Measurements from ENCODE around the gene PCNX3.

PCNX3 gene

GRCh38 chr11:65640483-65641296, 25.1 kb downstream of the PCNX3 start:
- DNase-seq: peak; percentile 91

GRCh38 chr11:65641297-65642013, 25.9 kb downstream of the PCNX3 start:
- DNase-seq: no peak

GRCh38 chr11:65642014-65642671, 26.6 kb downstream of the PCNX3 start:
- DNase-seq: peak; percentile 57

DNA sequence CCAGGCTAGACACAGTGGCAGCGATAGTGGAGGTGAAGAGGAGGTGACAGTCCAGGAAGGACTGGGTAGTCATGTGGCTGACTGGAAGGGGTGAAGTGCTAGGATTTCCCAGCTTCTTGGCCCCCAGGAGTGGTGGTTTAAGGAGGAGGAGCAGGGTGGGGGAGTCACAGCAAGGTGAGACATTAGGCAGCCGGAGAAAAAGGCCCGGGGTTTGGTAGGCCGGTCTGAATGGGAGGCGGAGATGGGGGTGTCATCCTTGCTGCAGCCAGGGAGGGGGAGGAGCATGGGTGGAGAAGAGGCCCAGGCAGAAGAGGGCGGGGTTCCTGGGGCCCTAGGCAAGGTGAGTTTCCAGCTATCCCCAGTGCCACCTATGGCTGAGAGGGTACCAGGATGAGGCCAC, 28.4 kb downstream of the PCNX3 start:
- no peak for DNase-seq

DNA sequence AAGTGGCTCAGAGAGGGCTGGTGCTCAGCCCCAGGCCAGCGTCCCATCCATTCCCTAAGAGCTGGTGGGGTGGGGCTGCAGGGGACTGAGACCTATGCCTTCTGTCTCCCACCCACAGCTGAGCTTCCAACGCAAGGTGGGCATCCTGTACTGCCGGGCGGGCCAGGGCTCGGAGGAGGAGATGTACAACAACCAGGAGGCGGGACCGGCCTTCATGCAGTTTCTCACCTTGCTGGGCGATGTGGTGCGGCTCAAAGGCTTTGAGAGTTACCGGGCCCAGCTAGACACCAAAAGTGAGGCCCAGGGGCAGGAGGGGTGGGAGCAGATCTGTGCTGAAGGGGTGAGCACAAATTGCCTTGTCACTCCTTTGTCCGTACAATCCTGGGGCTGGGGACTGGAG, 29.3 kb downstream of the PCNX3 start:
- DNase-seq: no peak

DNA sequence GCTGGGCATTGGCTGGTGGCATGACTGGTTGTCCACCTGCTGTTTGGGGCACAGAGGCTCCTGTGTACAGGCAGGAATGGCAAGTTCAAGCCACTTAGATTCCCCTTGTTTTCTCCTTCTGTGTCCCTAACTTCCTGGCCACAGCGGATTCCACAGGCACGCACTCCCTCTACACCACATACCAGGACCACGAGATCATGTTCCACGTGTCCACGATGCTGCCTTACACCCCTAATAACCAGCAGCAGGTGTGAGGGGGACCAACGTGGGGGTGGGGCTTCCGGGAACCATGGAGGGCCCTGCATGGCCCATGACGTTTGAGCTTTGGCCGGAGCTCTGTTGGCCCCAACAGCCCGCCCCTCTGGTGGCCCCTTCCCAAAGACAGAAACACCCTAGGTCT, 30.1 kb downstream of the PCNX3 start:
- DNase-seq: no peak

DNA sequence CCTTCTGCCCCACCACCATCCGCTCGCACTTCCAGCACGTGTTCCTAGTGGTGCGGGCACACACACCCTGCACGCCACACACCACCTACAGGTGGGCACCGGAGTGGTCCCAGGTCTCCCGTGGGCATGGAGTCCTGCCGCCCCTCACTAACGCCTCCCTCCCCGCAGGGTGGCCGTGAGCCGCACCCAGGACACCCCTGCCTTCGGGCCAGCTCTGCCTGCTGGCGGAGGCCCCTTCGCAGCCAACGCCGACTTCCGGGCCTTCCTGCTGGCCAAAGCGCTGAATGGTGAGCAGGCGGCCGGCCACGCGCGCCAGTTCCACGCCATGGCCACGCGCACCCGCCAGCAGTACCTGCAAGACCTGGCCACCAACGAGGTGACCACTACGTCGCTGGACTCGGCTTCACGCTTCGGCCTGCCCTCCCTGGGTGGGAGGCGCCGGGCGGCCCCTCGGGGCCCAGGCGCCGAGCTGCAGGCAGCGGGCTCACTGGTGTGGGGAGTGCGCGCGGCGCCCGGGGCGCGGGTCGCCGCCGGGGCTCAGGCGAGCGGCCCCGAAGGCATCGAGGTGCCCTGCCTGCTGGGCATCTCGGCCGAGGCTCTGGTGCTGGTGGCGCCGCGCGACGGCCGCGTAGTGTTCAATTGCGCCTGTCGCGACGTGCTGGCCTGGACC, 30.8 kb downstream of the PCNX3 start:
- DNase-seq: no peak

- DNase-seq: no peak
These were observed 31.6 kb downstream of the PCNX3 start for GRCh38 chr11:65646958-65647701.

DNA sequence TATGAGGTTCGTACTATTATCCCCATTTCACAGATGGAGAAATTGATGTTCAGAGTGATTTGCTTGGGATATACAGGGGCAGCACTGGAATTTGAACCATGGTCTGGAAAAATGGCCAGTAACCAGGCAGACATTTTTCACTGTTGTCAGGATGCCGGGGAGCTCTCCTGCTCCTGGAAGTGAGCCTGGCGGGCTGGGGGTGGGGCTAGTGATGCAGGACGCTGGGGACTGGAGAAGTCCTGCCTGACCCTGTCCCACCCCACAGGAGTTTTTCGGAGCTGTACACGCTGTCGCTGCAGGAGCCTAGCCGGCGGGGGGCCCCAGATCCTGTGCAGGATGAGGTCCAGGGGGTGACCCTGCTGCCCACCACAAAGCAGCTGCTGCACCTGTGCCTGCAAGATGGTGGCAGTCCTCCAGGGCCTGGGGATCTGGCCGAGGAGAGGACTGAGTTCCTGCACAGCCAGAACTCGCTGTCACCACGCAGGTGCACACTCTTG, 33.5 kb downstream of the PCNX3 start:
- DNase-seq: no peak

DNA sequence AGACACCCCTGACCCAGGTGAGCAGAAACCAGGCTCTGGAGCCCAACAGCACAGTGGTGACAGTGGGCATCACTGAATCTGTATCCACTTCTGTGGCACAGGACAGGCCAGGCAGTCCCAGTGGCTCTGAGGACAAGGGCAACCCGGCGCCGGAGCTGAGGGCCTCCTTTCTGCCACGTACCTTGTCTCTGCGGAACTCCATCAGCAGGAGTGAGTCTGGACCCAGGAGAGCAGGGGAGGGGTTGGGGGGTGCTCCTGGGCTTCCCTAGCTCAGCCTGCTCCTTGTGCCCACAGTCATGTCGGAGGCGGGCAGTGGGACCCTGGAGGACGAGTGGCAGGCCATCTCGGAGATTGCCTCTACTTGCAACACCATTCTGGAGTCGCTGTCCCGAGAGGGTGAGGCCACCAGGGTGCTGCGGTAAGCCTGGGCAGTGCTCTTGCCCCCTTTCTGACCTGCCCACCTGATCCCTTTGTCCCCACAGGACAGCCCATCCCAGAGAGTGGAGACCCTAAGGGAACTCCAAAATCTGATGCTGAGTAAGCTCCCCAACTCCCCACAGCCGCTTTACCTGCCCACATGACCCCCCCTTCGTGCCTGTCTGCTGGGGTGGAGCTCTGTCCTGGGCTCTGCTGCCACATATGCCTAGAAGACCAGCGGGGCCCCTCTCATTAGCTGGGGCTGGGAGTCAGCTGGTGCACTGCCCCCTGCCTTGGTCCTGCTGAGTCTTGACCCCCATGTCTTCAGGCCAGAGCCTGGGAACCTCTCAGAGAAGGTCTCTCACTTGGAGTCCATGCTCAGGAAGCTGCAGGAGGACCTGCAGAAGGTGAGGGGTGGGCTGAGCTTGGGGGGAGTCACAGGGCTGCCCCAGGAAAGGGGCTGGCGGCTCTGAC, 34.3 kb downstream of the PCNX3 start:
- no peak for DNase-seq

- no peak for DNase-seq
These were observed 35.2 kb downstream of the PCNX3 start for GRCh38 chr11:65650547-65651338.

DNA sequence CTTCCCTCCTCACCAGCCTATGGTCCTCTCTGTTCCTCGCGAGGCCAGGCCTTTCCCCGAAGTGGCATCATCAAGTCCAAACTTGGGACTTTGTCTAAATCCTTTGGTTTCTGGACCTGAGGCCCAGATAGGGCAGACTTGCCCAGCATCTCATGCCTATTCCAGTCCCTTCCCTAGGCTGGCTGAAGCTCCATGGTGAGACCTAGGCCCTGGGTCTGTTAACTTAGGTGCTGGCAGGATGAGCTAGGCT, 35.7 kb downstream of the PCNX3 start:
- DNase-seq: no peak

DNA sequence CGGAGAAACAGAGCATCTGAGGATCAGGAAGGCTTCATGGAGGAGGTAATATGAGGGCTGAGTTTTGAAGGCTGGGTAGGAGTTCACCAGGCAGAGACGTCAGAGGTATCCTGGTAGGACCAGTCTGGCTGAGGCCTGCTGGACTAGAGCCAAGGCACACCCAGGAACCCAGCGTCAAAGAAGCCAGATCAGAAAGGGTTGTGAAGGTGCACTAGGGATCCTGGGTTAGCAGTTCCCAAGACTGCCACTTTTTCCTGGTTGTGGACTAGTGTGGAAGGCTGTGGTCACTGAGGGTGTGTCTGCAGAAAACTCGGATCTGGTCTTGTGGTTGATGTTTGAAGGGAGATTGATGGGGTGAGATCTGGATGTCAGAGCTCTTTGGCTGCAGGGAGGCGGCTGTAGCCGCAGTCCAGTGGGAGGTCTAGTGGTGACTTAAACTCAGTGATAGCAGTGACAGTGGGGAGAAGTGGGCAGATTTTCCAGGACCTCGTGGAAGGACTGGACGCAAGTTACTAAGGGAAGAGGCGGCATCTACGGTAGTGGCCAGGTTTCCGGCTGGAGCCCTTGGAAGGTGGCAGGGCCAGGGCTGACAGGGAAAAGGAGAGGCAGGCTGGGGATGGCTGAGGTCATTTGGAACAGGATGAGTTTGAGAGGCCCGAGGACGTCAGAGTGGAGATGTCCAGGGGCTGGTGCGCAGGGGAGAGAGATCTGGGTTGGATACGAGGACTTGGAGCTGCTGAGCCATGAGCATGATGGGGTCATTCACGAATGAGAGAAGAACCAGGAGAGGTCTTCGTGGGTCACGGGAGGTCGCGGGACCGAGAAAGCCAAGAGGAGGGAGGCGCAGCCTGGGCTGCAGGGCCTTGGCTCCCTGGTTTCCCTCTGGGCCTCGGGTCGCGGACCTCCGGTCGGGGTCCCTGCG, 36.3 kb downstream of the PCNX3 start:
- peak; percentile 69 for DNase-seq

DNA sequence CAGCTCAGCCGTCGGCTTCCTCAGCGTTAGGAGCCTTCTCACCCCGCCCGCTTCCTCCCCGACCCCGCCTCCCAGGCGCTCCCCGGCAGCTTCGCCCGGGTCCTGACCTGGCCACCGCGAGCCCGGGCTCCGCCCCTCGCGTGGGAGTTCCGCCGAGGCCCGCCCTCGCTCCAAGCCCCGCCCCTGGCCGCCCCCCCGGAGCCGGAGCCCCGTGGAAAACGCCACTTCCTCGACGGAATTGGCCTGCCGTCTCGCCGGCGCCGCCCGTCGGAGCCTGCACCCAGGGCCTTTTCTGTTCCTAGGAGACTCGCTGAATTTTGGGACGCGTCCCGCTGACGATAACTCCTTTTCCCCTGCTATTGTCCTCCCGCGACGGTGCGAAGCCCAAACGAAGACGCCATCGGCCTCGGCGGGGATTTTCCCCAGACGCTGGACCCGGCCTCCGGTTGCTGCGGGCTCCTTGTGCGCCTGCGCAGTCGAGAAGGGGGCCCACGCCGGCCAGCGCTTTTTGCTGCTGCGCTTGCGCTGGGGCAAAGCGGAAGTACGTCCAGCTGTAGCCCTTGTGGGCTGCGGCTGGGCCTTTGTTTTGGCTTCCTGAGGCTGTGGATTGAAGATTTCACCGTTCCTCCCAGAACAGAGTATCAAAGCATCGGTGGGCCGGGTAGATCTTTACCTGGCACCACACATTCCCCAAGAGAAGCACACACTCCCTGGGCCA, 37.1 kb downstream of the PCNX3 start:
- DNase-seq: peak; percentile 97

DNA sequence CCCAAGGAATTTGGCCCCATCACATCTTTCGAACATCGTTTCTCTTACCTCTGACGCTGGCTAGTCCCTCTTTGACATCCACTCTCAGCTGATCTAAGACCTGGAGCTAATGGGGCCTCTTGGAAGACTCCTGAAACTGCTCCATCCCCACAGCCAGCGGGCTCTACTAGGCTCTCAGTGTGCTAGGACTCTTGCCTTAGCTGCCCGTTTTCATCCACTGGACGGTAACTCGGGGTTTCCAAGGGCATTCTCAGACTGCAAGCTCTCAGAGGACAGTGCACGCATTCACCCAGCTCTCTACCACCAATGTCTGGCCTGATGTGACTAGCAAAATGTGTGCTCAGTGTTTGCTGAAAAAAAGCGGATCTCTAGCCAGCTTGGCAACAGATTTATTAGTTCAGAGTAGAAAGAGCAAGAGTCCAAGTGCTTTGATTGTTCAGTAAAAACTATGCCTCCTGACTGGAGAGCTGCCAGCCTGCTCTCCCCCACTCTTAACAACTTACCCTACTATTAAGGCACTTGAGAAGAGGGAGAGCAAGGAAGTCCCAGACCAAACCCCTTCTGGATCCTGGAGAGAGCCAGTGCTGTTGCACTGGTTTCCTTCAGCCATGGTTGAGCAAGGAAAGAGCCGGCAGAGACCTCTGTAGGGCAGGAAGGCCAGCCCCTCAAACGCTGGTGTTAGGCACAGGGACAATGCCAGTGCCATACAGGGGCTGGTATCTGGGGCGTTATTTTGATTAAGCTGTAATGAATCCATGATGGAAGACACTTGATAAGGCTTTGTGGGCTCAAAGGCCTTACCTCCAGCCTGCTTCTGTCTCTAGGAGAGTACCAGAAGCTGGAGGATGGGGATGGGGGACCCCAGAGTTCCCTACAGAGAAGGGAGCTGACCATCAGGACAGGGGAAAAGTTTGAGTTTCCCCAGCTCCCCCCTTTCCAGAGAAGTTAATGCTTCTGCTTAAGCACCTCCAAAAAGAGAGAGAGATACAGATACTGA, 38.0 kb downstream of the PCNX3 start:
- DNase-seq: no peak

DNA sequence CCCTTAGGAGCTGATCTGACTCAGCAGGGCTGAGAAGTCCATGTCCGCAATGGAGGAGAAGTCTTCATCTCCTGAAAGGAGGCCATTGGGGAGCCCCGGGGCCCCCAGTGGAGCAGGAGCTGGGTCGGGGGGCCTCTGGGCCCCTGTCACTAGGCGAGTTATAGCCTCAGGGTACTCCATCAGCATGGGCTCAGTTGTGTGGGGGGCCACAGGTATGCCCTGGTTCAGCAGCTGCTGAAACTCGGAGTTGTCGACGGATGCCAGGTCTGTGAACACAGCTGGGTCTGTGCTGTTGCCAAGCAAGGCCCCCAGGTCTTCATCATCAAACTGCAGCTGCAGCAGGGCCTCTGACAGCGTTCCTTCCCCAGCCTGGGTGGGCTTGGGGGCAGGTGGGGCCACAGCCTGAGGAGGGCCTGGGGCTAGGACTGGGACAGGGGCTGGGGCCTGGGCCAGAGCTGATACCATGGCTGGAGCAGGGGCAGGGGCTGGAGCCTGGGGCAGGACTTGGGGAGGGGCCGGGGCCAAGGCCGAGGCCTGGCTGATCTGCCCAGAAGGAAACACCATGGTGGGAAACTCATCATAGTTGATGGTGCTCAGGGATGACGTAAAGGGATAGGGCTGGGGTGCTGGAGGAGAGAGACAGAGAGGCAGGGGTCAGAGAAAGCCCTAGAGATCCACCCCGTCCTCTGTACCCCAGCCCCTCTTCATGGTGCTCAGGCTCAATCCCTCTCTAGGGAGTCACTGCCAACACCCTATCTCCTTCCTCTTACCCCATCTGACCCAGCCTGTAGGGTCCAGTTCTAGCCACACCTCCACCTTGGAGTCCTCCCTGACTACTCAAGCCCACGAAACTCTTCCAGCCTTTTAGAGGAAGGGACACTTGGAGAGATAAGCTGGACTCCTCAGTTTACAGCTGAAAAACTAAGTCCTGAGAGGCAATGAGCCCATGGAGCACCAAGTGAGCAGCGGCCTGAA, 39.1 kb downstream of the PCNX3 start:
- no peak for DNase-seq
